ENCODE data around the gene ZNF335. TPM values are rescaled to one million over a fixed set of nuclear protein-coding genes. Genes with fewer than 3 reads are reported as not detected.

ZNF335 gene
- total RNA-seq, 6 donors from 2014 or later, result 17.4 to 41.9 (median 23.0) TPM

GRCh38 chr20:45981261-45981660 lies 9.3 kb upstream of the ZNF335 start:
- WGBS, 2 donors, result 92 to 93% methylated on average over 6 of the region's 6 CpGs
- TF ChIP-seq, protein P1, sequence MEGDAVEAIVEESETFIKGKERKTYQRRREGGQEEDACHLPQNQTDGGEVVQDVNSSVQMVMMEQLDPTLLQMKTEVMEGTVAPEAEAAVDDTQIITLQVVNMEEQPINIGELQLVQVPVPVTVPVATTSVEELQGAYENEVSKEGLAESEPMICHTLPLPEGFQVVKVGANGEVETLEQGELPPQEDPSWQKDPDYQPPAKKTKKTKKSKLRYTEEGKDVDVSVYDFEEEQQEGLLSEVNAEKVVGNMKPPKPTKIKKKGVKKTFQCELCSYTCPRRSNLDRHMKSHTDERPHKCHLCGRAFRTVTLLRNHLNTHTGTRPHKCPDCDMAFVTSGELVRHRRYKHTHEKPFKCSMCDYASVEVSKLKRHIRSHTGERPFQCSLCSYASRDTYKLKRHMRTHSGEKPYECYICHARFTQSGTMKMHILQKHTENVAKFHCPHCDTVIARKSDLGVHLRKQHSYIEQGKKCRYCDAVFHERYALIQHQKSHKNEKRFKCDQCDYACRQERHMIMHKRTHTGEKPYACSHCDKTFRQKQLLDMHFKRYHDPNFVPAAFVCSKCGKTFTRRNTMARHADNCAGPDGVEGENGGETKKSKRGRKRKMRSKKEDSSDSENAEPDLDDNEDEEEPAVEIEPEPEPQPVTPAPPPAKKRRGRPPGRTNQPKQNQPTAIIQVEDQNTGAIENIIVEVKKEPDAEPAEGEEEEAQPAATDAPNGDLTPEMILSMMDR (IDR thresholded peaks at IDR 0.05), result no peak
- TF ChIP-seq POLR2AphosphoS5 (IDR thresholded peaks at IDR 0.05) (no peak), EP300 (IDR thresholded peaks at IDR 0.05) (no peak), POLR2A (IDR thresholded peaks at IDR 0.05) (no peak)
- no peak overlapping the region for H3K27ac ChIP-seq
- H3K4me3 ChIP-seq, result no peak overlapping the region
- ATAC-seq (ENCODE audit: low FRiP score in 2 of 2) (no peak), DNase-seq (no peak)
- no peaks in the 10 kb centered on the region for H3K9me3 ChIP-seq
- no peaks in the 10 kb centered on the region for H3K4me1 ChIP-seq
- H3K36me3 ChIP-seq, result no peaks in the 10 kb centered on the region
- no peaks in the 10 kb centered on the region for H3K27me3 ChIP-seq

GRCh38 chr20:45976086-45976485 lies 4.1 kb upstream of the ZNF335 start:
- WGBS, 2 donors, result 77 to 83% methylated on average over 6 of the region's 6 CpGs
- no peaks in the 10 kb centered on the region for H3K36me3 ChIP-seq

GRCh38 chr20:45975686-45976085 lies 3.7 kb upstream of the ZNF335 start:
- H3K4me1 ChIP-seq, result peaks cover 6 to 12% (median 9%) of the 10 kb centered on the region in 4 donors
- TF ChIP-seq POLR2AphosphoS5 (IDR thresholded peaks at IDR 0.05) (no peak), EP300 (IDR thresholded peaks at IDR 0.05) (no peak), POLR2A (IDR thresholded peaks at IDR 0.05) (no peak)
- TF ChIP-seq, protein P1 (IDR thresholded peaks at IDR 0.05), result no peak
- ATAC-seq (ENCODE audit: low FRiP score in 2 of 2) (no peak), DNase-seq (no peak)
- no peaks in the 10 kb centered on the region for H3K27me3 ChIP-seq
- no peaks in the 10 kb centered on the region for H3K36me3 ChIP-seq
- WGBS, 2 donors, result 77 to 85% methylated on average over 11 of the region's 11 CpGs
- no peak overlapping the region for H3K4me3 ChIP-seq
- H3K27ac ChIP-seq, result no peak overlapping the region
- H3K9me3 ChIP-seq, result no peaks in the 10 kb centered on the region

More at GRCh38 chr20:45976086-45976485, 4.1 kb upstream of the ZNF335 start:
- no peak overlapping the region for H3K27ac ChIP-seq
- ATAC-seq (ENCODE audit: low FRiP score in 2 of 2), result no peak
- TF ChIP-seq, protein P1 (IDR thresholded peaks at IDR 0.05), result no peak
- no peak for TF ChIP-seq POLR2AphosphoS5 (IDR thresholded peaks at IDR 0.05)
- TF ChIP-seq EP300 (IDR thresholded peaks at IDR 0.05), result no peak
- no peak for TF ChIP-seq POLR2A (IDR thresholded peaks at IDR 0.05)
- no peak overlapping the region for H3K4me3 ChIP-seq
- no peak for DNase-seq
- H3K27me3 ChIP-seq, result no peaks in the 10 kb centered on the region
- peaks cover 3 to 8% (median 5%) of the 10 kb centered on the region in 4 donors for H3K4me1 ChIP-seq
- H3K9me3 ChIP-seq, result no peaks in the 10 kb centered on the region

GRCh38 chr20:45974896-45975565 lies 3.0 kb upstream of the ZNF335 start:
- Histone ChIP-seq H3K27me3 (no peaks in the 10 kb centered on the region), H3K27ac (no peak overlapping the region), H3K4me1 (peaks cover 13 to 19% (median 16%) of the 10 kb centered on the region in 4 donors), H3K36me3 (no peaks in the 10 kb centered on the region), H3K4me3 (no peak overlapping the region), H3K9me3 (no peaks in the 10 kb centered on the region)
- TF ChIP-seq EP300 (IDR thresholded peaks at IDR 0.05), result no peak
- TF ChIP-seq, protein P1 (IDR thresholded peaks at IDR 0.05), result no peak
- no peak for TF ChIP-seq POLR2AphosphoS5 (IDR thresholded peaks at IDR 0.05)
- TF ChIP-seq POLR2A (IDR thresholded peaks at IDR 0.05), result no peak
- DNase-seq (no peak), ATAC-seq (ENCODE audit: low FRiP score in 2 of 2) (no peak)
- 76 to 82% methylated on average over 7 of the region's 7 CpGs for WGBS, 2 donors
